Neural crest cell (in vitro differentiated cells): ENCODE data around the gene ATP6V0C. TPM values are rescaled to one million over a fixed set of nuclear protein-coding genes. Genes with fewer than 3 reads are reported as not detected.
"Not testable (repeated sequence)": the region's sequence is repeated elsewhere in the genome, so short reads cannot be mapped to it uniquely, and the experiment has no call there.

ENCODE experiments used
- DNase-seq: peaks from one replicate; pipeline ENCODE4 v3.0.0; 2021; ENCODE audit warnings: low read depth, mixed read lengths, low spot score
- H3K27ac Mint-ChIP-seq: one replicate; pipeline ENCODE4 v1.8.0; 2021; ENCODE audit warnings: mild to moderate bottlenecking, mixed read lengths; ENCODE audit not compliant: unreplicated experiment
- H3K27me3 Mint-ChIP-seq: 2 replicates; pipeline ENCODE4 v1.8.0; 2021; ENCODE audit warnings: low read depth, mild to moderate bottlenecking, mixed read lengths
- H3K36me3 Mint-ChIP-seq: 2 replicates; pipeline ENCODE4 v1.8.0; 2021; ENCODE audit warnings: low read depth, mild to moderate bottlenecking, mixed read lengths
- H3K4me1 Mint-ChIP-seq: 2 replicates; pipeline ENCODE4 v1.8.0; 2021; ENCODE audit warnings: mixed read lengths
- H3K4me3 Mint-ChIP-seq: one replicate; pipeline ENCODE4 v1.8.0; 2021; ENCODE audit warnings: mild to moderate bottlenecking, mixed read lengths
- H3K9me3 Mint-ChIP-seq: 2 replicates; pipeline ENCODE4 v1.8.0; 2021; ENCODE audit warnings: mixed read lengths
- total RNA-seq: library from RNA; stranded (reverse); gene quantifications from 2 replicates; pipeline ENCODE4 v1.2.1, GENCODE V29; 2021
- TF ChIP-seq, protein P1 (sequence below): fragments of 200-600 bp; sonication (generic); conservative IDR thresholded peaks from 2 replicates; pipeline ENCODE4 v1.5.0; 2021; ENCODE audit warnings: antibody characterized with exemption, mild to moderate bottlenecking

Gene ATP6V0C
- total RNA-seq, 1 donor from 2014 or later, result 154 TPM

DNA sequence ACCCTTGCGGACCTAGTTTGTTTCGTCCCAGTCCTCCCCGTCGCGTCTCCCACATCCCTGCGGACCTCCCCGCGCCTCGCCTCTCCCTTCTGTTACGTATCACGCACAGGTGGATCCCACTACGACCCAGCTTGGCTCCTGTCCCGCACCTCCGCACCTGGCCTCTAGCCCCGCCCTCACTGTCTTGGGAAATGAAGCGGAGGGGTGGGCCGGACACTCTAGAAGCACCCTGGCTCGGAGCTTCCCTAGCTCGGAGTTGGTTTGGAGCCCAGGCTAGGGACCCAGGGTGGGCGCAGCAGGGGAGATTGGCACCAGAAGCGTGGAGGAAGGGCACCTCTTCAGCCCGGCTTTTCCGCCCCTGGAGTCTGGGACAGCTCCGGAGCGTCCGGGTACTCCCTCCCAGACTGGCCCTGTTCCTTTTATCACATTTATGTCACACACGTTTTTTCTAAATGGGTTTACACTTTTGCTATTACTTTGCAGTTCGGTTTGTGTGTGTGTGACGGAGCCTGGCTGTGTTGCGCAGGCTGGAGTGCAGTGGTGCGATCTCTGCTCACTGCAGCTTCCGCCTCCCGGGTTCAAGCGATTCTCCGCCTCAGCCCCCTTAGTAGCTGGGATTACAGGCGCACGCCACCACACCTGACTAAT, 18.9 kb downstream of the ATP6V0C start:
- Mint-ChIP-seq H3K27ac (peak overlapping the region; percentile 95), H3K36me3 (no peaks in the 10 kb centered on the region), H3K4me1 (peaks cover 33% of the 10 kb centered on the region), H3K27me3 (peaks cover 17% of the 10 kb centered on the region), H3K9me3 (no peaks in the 10 kb centered on the region), H3K4me3 (peak overlapping the region; percentile 92)
- TF ChIP-seq, protein P1, sequence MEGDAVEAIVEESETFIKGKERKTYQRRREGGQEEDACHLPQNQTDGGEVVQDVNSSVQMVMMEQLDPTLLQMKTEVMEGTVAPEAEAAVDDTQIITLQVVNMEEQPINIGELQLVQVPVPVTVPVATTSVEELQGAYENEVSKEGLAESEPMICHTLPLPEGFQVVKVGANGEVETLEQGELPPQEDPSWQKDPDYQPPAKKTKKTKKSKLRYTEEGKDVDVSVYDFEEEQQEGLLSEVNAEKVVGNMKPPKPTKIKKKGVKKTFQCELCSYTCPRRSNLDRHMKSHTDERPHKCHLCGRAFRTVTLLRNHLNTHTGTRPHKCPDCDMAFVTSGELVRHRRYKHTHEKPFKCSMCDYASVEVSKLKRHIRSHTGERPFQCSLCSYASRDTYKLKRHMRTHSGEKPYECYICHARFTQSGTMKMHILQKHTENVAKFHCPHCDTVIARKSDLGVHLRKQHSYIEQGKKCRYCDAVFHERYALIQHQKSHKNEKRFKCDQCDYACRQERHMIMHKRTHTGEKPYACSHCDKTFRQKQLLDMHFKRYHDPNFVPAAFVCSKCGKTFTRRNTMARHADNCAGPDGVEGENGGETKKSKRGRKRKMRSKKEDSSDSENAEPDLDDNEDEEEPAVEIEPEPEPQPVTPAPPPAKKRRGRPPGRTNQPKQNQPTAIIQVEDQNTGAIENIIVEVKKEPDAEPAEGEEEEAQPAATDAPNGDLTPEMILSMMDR, result no peak
- DNase-seq, result no peak

DNA sequence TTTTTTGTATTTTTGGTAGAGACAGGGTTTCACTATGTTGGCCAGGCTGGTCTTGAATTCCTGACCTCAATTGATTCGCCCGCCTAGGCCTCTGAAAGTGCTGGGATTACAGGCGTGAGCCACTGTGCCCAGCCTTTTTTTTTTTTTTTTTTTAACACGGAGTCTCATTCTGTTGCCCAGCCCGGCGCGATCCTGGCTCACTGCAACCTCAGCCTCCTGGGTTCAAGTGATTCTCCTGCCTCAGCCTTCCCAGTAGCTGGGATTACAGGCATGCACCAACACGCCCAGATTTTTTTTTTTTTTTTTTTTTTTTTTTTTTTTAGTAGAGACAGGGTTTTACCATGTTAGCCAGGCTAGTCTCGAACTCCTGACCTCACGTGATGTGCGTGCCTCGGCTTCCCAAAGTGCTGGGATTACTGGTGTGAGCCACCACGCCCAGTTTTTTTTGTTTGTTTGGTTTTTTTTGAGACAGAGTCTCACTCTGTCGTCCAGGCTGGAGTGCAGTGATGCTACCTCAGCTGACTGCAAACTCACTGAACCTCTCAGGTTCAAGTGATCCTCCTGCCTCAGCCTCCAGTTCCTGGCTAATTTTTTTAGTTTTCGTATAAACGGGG, 19.5 kb downstream of the ATP6V0C start:
- not testable (repeated sequence) for DNase-seq, H3K27ac Mint-ChIP-seq, H3K36me3 Mint-ChIP-seq, H3K9me3 Mint-ChIP-seq
- peaks cover 17% of the 10 kb centered on the region for H3K27me3 Mint-ChIP-seq
- H3K4me1 Mint-ChIP-seq, result peaks cover 33% of the 10 kb centered on the region
- H3K4me3 Mint-ChIP-seq, result peak overlapping the region; percentile 92

DNA sequence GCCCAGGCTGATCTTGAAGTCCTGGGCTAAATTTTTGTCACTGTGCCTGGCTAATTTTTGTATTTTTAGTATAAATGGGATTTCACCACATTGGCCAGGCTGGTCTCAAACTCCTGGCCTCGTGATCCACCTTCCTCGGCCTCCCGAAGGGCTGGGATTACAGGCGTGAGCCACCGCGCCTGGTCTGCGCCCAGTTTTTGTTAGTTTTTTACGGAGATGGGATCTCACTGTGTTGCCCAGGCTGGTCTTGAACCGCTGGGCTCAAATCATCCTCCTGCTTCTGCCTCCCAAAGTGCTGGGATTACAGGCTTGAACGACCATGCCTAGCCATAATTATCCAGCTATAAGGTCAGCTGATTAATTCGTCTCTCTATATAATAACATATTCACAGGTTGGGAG, 20.2 kb downstream of the ATP6V0C start:
- Mint-ChIP-seq H3K27ac (no peak overlapping the region), H3K4me3 (peak overlapping the region; percentile 76), H3K27me3 (peaks cover 17% of the 10 kb centered on the region), H3K9me3 (no peaks in the 10 kb centered on the region), H3K36me3 (no peaks in the 10 kb centered on the region), H3K4me1 (peaks cover 37% of the 10 kb centered on the region)
- DNase-seq, result no peak
- TF ChIP-seq, protein P1, result no peak

DNA sequence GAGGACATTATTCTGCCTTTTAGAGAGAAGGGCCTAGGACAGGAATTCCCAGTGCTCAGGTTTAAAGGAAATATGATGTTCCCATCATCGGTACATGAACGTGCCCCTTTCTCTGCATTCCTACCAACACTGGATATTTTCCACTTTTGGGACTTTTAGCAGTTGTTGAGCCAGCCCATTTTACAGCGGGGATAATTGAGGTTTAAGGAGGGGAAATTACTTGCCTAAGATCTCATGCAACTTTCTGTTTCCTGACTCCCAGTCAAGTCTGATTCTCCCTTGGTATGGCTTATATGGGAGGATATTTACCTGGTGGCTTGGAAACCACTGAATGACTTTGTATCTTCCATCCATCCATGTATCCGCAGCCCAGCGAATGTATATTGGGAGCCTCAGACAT, 20.6 kb downstream of the ATP6V0C start:
- not testable (repeated sequence) for H3K9me3 Mint-ChIP-seq, H3K36me3 Mint-ChIP-seq, H3K27ac Mint-ChIP-seq, DNase-seq
- Mint-ChIP-seq H3K27me3 (peaks cover 17% of the 10 kb centered on the region), H3K4me3 (peak overlapping the region; percentile 76), H3K4me1 (peaks cover 42% of the 10 kb centered on the region)

DNA sequence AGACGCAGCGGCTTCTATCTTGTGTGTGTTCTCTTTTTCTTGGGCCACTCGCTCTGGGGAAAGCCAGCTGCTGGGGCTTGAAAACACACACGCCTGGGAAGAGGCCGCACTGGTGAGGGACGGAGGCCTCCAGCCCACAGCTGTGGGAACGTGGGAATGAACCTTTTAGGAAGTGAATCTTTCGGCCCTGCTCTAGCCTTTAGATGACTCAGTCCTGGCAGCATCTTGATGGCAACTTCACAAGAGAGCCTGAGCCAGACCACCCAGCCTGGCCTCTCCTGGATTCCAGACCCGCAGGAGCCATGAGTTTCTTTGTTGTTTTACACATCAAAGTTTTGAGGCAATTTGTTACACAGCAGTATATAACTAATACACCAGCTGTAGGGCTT, 21.9 kb downstream of the ATP6V0C start:
- peaks cover 47% of the 10 kb centered on the region for H3K4me1 Mint-ChIP-seq
- TF ChIP-seq, protein P1, result no peak
- no peaks in the 10 kb centered on the region for H3K36me3 Mint-ChIP-seq
- peak overlapping the region; percentile 76 for H3K4me3 Mint-ChIP-seq
- no peaks in the 10 kb centered on the region for H3K9me3 Mint-ChIP-seq
- peaks cover 17% of the 10 kb centered on the region for H3K27me3 Mint-ChIP-seq
- no peak overlapping the region for H3K27ac Mint-ChIP-seq
- no peak for DNase-seq

DNA sequence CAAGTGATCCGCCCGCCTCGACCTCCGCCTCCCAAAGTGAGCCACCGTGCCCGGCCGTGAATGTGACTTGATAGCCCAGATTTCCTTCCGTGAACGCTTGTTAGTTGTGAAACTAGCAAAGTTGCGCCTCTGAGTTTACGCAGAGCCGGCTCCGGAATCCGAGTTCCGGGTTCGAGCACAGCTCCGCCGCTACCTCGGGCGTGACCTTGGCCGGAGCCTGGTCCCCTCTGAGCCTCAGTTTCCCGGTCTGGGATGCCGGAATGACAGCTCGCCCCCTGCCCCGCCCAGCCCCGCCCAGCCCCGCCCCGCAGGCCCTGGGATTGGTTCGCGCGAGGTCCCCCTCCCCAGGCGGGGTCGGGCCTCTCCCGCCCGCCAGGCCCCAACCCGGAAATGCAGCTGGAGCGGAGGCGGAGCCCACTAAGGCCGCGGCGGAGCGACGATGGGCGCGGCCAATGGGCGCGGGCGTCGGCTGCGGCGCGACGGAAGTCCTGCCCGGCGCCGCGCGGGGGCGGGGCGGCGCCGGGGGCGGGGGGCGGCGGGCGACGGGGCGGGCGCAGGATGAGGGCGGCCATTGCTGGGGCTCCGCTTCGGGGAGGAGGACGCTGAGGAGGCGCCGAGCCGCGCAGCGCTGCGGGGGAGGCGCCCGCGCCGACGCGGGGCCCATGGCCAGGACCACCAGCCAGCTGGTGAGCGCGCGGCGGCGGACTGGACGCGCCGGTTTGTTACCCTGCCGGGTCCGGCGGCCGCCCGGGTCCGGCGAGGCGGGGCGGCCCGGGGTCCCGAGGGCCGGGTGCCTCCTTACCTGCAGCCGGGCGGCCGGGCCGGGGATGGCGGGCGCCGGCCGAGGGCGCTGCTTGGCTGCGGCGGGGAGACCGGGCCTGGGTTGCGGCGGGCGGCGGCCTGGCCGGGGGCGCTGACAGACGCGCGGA, 24.0 kb downstream of the ATP6V0C start, which contains the start of gene PDPK1:
TSS of gene PDPK1 (plus strand) at position 571 of the 929 bp plus-strand sequence. CDS start at position 663, 92 bp downstream.
- Mint-ChIP-seq H3K27me3 (peaks cover 15% of the 10 kb centered on the region), H3K36me3 (no peaks in the 10 kb centered on the region), H3K9me3 (no peaks in the 10 kb centered on the region), H3K4me3 (peak within 1 kb of the TSS; percentile 90), H3K4me1 (peaks cover 48% of the 10 kb centered on the region), H3K27ac (peak within 1 kb of the TSS; percentile 84)
- TF ChIP-seq, protein P1, result no peak
- peak; percentile 78 for DNase-seq

DNA sequence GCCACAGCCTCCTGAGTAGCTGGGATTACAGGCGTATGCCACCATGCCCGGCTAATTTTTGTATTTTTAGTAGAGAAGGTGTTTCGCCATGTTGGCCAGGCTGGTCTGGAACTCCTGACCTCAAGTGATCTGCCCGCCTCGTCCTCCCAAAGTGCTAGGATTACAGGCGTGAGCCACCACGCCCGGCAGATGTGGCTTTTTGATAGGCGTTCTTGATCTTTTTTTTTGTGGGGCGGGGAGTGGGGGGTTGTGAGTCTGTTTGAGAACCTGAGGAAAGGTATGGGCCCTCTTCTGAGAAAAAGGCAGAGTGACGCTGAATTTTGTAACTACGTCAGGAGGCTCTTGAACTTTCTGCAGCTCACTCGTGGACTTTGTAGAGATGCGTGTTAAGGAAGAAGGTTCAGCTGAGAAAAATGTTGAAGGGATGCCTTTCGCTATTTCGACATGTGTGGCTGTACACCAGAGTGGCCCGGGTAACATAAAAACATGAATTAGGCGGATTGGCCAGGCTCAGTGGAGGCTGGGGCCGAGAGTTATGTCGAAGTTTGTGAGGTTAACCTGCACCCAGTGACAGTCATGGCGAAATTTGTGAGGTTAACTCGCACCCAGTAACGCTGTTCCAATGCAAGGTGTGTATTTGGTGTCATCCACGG, 25.6 kb downstream of the ATP6V0C start:
- not testable (repeated sequence) for H3K27me3 Mint-ChIP-seq, H3K36me3 Mint-ChIP-seq, H3K27ac Mint-ChIP-seq, H3K9me3 Mint-ChIP-seq, DNase-seq
- Mint-ChIP-seq H3K4me3 (peak overlapping the region; percentile 81), H3K4me1 (peaks cover 40% of the 10 kb centered on the region)
